VCaP (cell line): ENCODE results near the gene GJB6.
"Not testable (repeated sequence)": the region's sequence is repeated elsewhere in the genome, so short reads cannot be mapped to it uniquely, and the experiment has no call there.

Source experiments
- H3K27ac ChIP-seq: fragments of 450-650 bp; 2 replicates; pipeline ENCODE4 v1.5.1; 2017
- TF ChIP-seq, protein P1 (sequence below): fragments of 450-650 bp; conservative IDR thresholded peaks from 2 replicates; pipeline ENCODE4 v1.5.1; 2017; ENCODE audit warnings: mild to moderate bottlenecking, moderate library complexity

The GJB6 gene

DNA sequence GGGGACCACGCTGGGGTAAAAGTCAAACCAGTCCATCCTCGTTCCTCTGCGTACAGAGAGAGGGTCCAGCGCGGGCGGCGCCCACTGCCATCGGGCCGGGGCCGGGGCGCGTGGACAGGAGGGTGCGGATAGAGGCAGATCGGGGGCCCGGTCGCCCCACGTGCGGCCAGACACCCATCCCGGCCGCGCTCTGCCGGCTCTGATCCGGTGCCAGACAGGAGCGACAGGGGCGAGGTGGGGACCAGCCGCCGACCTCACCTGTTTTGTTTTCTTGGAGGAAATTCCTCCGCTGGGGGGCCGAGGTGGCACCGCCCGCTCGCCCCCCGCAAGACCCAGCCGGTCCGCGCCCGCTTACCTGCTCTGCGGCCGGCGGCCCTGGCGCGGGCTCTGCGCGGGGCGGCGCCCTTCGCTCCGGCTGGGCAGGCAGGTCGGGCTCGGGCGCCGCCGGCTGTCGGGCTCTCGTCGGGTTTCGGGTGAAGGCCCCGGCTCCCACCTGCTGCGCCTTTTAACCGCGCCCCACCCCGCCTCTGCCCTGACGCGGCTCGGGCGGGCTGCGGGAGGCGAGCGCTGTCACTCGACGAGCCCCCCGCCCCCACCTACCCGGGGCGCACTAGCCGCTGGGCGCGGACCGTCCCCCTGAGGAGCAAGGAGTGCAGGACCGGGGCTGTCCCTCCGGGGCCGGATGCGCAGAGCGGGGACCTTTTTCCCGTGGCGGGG, at the start of gene GJB6:
Gene GJB6 (minus strand): TSS at position 481 of the 717 bp plus-strand sequence. CDS start 8,839 bp downstream, outside the sequence.
- H3K27ac ChIP-seq = peak within 1 kb of the TSS; percentile 41; the same call in 1 of the 2 replicates

DNA sequence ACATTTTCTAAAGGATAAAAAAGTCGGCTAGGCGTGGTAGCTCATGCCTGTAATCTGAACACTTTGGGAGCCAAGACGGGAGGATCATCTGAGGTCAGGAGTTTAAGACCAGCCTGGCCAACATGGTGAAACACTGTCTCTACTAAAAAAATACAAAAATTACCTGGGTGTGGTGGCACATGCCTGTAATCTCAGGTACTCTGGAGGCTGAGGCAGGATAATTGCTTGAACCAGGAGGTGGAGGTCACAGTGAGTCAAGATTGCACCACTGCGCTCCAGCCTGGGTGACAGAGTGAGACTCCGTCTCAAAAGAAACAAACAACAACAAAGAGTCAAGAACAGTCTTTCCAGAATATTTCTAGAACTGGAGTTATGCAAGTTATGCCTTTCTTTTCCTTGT, 44.8 kb upstream of the GJB6 start:
- H3K27ac ChIP-seq = not testable (repeated sequence)

More for the DNA sequence above, at the start of gene GJB6:
- TF ChIP-seq, protein P1, sequence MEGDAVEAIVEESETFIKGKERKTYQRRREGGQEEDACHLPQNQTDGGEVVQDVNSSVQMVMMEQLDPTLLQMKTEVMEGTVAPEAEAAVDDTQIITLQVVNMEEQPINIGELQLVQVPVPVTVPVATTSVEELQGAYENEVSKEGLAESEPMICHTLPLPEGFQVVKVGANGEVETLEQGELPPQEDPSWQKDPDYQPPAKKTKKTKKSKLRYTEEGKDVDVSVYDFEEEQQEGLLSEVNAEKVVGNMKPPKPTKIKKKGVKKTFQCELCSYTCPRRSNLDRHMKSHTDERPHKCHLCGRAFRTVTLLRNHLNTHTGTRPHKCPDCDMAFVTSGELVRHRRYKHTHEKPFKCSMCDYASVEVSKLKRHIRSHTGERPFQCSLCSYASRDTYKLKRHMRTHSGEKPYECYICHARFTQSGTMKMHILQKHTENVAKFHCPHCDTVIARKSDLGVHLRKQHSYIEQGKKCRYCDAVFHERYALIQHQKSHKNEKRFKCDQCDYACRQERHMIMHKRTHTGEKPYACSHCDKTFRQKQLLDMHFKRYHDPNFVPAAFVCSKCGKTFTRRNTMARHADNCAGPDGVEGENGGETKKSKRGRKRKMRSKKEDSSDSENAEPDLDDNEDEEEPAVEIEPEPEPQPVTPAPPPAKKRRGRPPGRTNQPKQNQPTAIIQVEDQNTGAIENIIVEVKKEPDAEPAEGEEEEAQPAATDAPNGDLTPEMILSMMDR = peak; percentile 60

DNA sequence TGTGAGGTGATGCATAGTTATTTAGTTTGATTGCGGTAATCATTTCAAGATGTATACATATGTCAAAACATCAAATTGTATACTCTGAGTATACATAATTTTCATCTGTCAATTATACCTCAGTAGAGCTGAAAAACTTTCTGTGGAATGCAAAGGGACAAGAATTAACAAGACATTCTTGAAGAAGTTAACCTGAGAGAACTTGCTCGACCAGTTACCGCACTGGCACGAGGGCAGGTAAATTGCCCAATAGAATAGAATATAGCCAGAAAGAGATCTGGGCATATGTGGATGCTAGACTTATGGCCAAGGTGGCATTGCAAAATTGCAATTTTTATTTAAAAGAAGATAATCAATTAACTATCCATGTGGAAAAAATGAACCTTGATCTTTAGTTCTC, 42.3 kb upstream of the GJB6 start:
- TF ChIP-seq, protein P1 = no peak
- no peak overlapping the region for H3K27ac ChIP-seq

DNA sequence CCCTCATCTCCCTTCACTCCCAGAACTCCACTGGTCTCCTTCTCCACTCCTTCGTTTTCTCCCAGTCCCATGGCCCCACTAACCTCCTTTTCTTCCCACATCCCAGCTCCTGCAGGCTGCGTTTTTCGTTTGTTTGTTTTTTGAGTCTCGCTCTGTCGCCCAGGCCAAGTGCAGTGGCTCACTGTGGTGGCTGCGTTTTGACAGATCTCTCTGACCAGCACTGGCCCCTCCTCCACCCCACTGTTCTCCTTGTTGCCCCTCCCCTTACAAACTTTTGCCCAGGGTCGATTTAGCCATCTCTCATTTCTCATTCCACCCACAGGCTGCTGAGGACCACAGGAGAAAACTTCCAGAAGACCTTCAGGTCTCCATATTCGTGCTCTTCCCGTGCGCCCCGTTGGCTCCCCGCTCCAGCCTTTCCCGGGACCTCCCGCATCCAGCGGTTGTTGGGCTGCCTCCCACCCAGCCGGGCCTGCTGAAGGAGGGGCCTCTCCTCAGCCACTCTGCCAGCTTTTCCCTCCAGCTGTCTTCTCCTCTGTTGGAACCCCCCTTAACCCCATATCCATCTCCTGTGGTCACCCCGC, 40.6 kb upstream of the GJB6 start:
- H3K27ac ChIP-seq = no peak overlapping the region
- TF ChIP-seq, protein P1 = no peak

DNA sequence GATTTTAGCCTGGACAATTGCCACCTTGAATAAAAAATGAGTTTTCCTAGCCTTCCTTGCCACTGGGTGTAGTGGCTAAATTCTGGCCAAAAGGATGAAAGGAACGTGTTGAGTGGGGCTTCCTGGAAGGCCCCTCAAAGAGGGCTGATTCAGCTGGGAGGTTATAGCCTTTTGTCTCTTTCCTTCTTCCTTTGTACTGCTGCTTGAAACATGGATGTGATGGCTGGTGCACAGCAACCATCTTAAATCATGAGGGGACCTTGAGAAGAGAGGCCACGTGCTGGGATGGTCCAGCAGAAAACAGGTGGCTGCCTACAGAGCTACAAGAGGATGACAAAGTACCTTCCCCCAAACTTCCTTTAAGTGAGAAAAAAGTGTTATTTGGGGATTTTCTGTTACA, 40.0 kb upstream of the GJB6 start:
- H3K27ac ChIP-seq = no peak overlapping the region
- TF ChIP-seq, protein P1 = no peak

DNA sequence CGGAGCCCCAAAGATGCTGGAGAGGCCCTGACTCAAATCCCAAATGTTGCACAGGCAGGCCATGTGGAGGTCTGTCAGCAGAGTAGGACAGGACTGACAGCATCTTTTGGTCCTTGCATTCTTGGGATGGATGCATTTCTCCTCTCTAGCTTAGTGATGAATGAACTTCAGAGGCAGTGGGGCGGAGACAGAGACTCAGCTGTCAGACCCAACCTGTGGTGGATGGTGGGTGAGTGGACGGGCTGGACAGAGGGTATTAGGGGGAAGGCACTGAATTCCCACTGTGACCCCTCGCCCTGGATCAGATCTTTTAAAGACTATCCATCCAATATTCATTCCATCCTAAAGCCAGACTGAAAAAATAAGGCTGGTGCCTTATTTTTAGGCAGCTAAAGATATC, 39.3 kb upstream of the GJB6 start:
- TF ChIP-seq, protein P1 = no peak
- no peak overlapping the region for H3K27ac ChIP-seq

DNA sequence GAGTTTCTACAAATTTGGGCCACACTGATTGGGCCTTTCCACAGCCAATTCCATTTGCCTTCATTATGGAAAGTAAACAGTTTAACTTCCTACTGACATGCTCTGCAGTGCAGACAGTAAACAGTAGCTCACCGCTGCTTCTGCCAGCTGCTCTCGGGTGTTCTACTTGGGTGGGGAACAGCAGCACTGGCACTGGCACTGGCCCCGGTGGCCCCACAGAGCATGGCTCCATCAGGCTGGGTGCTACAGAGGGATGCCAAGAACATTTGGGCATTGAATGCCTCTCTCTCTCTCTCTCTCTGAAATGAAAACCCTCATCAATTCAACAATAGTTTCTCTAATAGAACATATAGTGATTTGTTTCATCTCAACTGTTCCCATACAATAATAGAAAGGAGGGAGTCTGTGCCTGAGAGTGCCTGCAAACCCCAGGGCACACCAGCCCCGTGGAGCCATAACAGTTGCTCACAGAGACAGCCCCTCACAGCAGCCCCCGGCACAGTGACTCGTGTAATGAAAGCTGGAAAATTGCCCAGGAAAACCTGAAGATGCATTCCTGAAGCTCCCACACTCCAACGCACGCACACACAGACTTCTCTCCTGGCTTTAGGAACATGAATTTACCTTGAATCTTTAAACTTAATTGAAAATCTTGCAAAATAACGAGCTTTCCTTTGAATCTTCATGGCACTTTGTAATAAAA, 38.2 kb upstream of the GJB6 start:
- TF ChIP-seq, protein P1 = no peak
- peak overlapping the region; percentile 58; the same call in 1 of the 2 replicates for H3K27ac ChIP-seq
